Measurements from ENCODE around the gene SNX27.

The SNX27 gene

GRCh38 chr1:151708891-151709290, 97.0 kb downstream of the SNX27 start:
- no peak for TF ChIP-seq CTCF (IDR thresholded peaks at IDR 0.05; ENCODE audit: borderline replicate concordance, insufficient read depth, low read depth, low read length)
- no peak overlapping the region for H3K4me3 ChIP-seq (ENCODE audit: low read depth, low read length)

- H3K4me3 ChIP-seq (ENCODE audit: low read depth, low read length) = no peak overlapping the region
- TF ChIP-seq CTCF (IDR thresholded peaks at IDR 0.05; ENCODE audit: borderline replicate concordance, insufficient read depth, low read depth, low read length) = no peak
These were observed 98.5 kb downstream of the SNX27 start for GRCh38 chr1:151710187-151710840.

GRCh38 chr1:151711044-151711800, 99.4 kb downstream of the SNX27 start:
- no peak overlapping the region for H3K4me3 ChIP-seq (ENCODE audit: low read depth, low read length)
- no peak for TF ChIP-seq CTCF (IDR thresholded peaks at IDR 0.05; ENCODE audit: borderline replicate concordance, insufficient read depth, low read depth, low read length)

DNA sequence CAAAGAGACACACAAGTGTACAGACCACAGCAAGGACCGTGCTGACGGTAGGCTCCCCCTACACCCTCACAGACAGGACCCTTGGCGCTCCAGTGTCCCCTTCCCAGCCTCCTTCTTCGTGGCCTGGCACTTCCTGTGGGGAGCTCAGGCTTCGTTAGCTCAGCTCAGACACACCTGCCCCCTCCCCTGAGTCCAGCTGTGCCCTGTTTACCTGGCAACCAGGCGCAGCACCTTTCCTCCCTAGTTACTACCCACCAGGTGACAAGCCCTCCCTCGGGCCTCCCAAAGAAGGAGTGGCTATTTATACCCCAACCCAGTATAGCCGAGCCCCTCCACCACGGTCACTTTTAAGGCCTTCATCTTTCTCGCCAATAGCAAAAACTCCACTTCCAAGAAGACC, 100.1 kb downstream of the SNX27 start:
- H3K4me3 ChIP-seq (ENCODE audit: low read depth, low read length) = no peak overlapping the region
- TF ChIP-seq CTCF (IDR thresholded peaks at IDR 0.05; ENCODE audit: borderline replicate concordance, insufficient read depth, low read depth, low read length) = no peak

GRCh38 chr1:151713044-151713443, 101.2 kb downstream of the SNX27 start:
- H3K4me3 ChIP-seq (ENCODE audit: low read depth, low read length) = no peak overlapping the region
- TF ChIP-seq CTCF (IDR thresholded peaks at IDR 0.05; ENCODE audit: borderline replicate concordance, insufficient read depth, low read depth, low read length) = no peak

GRCh38 chr1:151713874-151714273, 102.0 kb downstream of the SNX27 start:
- H3K4me3 ChIP-seq (ENCODE audit: low read depth, low read length) = no peak overlapping the region
- TF ChIP-seq CTCF (IDR thresholded peaks at IDR 0.05; ENCODE audit: borderline replicate concordance, insufficient read depth, low read depth, low read length) = no peak

Measured in GM12875 (cell line).